H9 (cell line): Measurements from ENCODE around the gene DGUOK. TPM values are rescaled to one million over a fixed set of nuclear protein-coding genes. Genes with fewer than 3 reads are reported as not detected.

Experiments used
- DNase-seq: peaks from one replicate; pipeline ENCODE4 v3.0.0-alpha.2; 2017
- H2AFZ ChIP-seq: one replicate; pipeline ENCODE4 v1.6.1; 2013; ENCODE audit warnings: mild to moderate bottlenecking, low read length, control low read depth, moderate library complexity
- H2AK5ac ChIP-seq: 2 replicates; pipeline ENCODE4 v1.6.1; 2013; ENCODE audit warnings: low read length, control low read depth, mixed read lengths; ENCODE audit not compliant: insufficient read length
- H2BK120ac ChIP-seq: one replicate; pipeline ENCODE4 v1.6.1; 2013; ENCODE audit warnings: low read depth, mild to moderate bottlenecking, low read length, control low read depth, inconsistent platforms; ENCODE audit not compliant: poor library complexity, severe bottlenecking
- H2BK12ac ChIP-seq: 2 replicates; pipeline ENCODE4 v1.6.1; 2013; ENCODE audit warnings: low read length, control low read depth, mixed read lengths, low read depth; ENCODE audit not compliant: insufficient read length
- H2BK15ac ChIP-seq: 2 replicates; pipeline ENCODE4 v1.6.1; 2013; ENCODE audit warnings: low read depth, low read length, control low read depth
- H2BK20ac ChIP-seq: one replicate; pipeline ENCODE4 v1.6.1; 2013; ENCODE audit warnings: low read depth, mild to moderate bottlenecking, low read length, control low read depth, inconsistent platforms; ENCODE audit not compliant: poor library complexity, severe bottlenecking
- H2BK5ac ChIP-seq: 2 replicates; pipeline ENCODE4 v1.6.1; 2013; ENCODE audit warnings: low read length, control low read depth, mixed read lengths; ENCODE audit not compliant: insufficient read length
- H3K14ac ChIP-seq: 2 replicates; pipeline ENCODE4 v1.6.1; 2013; ENCODE audit warnings: low read length, control low read depth; ENCODE audit not compliant: insufficient read depth
- H3K18ac ChIP-seq: 2 replicates; pipeline ENCODE4 v1.6.1; 2013; ENCODE audit warnings: low read depth, mild to moderate bottlenecking, mixed read lengths, low read length, control low read depth; ENCODE audit not compliant: insufficient read length
- H3K23ac ChIP-seq: 2 replicates; pipeline ENCODE4 v1.6.1; 2013; ENCODE audit warnings: low read length, control low read depth, mixed read lengths, low read depth; ENCODE audit not compliant: insufficient read length
- H3K23me2 ChIP-seq: 2 replicates; pipeline ENCODE4 v1.6.1; 2013; ENCODE audit warnings: low read depth, mild to moderate bottlenecking, mixed read lengths, low read length, control low read depth; ENCODE audit not compliant: insufficient read length, poor library complexity, severe bottlenecking
- H3K27ac ChIP-seq: 2 replicates; pipeline ENCODE4 v1.5.1; 2013; ENCODE audit warnings: low read length, control low read depth, mixed read lengths, low read depth; ENCODE audit not compliant: insufficient read length
- H3K27me3 ChIP-seq: 2 replicates; pipeline ENCODE4 v1.6.1; 2013; ENCODE audit warnings: low read length, control low read depth, inconsistent platforms; ENCODE audit not compliant: insufficient read depth
- H3K4ac ChIP-seq: 2 replicates; pipeline ENCODE4 v1.6.1; 2013; ENCODE audit warnings: low read depth, mild to moderate bottlenecking, control low read depth, inconsistent platforms, low read length, moderate library complexity
- H3K4me1 ChIP-seq: 2 replicates; pipeline ENCODE4 v1.6.1; 2013; ENCODE audit warnings: low read length, control low read depth, inconsistent platforms; ENCODE audit not compliant: insufficient read depth
- H3K4me2 ChIP-seq: 2 replicates; pipeline ENCODE4 v1.6.1; 2013; ENCODE audit warnings: low read length, control low read depth, mixed read lengths; ENCODE audit not compliant: insufficient read length, insufficient read depth
- H3K56ac ChIP-seq: 2 replicates; pipeline ENCODE4 v1.6.1; 2013; ENCODE audit warnings: low read depth, mild to moderate bottlenecking, mixed read lengths, low read length, control low read depth; ENCODE audit not compliant: insufficient read length
- H3K79me1 ChIP-seq: 2 replicates; pipeline ENCODE4 v1.6.1; 2013; ENCODE audit warnings: low read depth, mild to moderate bottlenecking, moderate library complexity, low read length, control low read depth, inconsistent platforms; ENCODE audit not compliant: insufficient read depth, poor library complexity, severe bottlenecking
- H3K79me2 ChIP-seq: 2 replicates; pipeline ENCODE4 v1.6.1; 2013; ENCODE audit warnings: low read length, control low read depth, inconsistent platforms; ENCODE audit not compliant: insufficient read depth
- H3K9ac ChIP-seq: 2 replicates; pipeline ENCODE4 v1.6.1; 2013; ENCODE audit warnings: low read length, control low read depth, mixed read lengths; ENCODE audit not compliant: insufficient read length; ENCODE audit errors: extremely low read depth
- H3K9me3 ChIP-seq: one replicate; pipeline ENCODE4 v1.6.1; 2013; ENCODE audit warnings: low read depth, low read length, inconsistent platforms; ENCODE audit not compliant: control insufficient read depth
- H3T11ph ChIP-seq: one replicate; pipeline ENCODE4 v1.6.1; 2013; ENCODE audit warnings: mild to moderate bottlenecking, low read length, control low read depth, inconsistent platforms
- H4K20me1 ChIP-seq: one replicate; pipeline ENCODE4 v1.6.1; 2013; ENCODE audit not compliant: control insufficient read depth, insufficient read length, insufficient read depth
- H4K5ac ChIP-seq: 2 replicates; pipeline ENCODE4 v1.6.1; 2013; ENCODE audit warnings: low read depth, mild to moderate bottlenecking, mixed read lengths, low read length, control low read depth; ENCODE audit not compliant: insufficient read length
- H4K8ac ChIP-seq: replicated peaks from 2 replicates; pipeline ENCODE4 v1.6.1; 2013; ENCODE audit warnings: low read length, control low read depth, mixed read lengths, low read depth; ENCODE audit not compliant: insufficient read length
- H4K91ac ChIP-seq: 2 replicates; pipeline ENCODE4 v1.6.1; 2013; ENCODE audit warnings: low read depth, mild to moderate bottlenecking, moderate library complexity, mixed read lengths, low read length, control low read depth; ENCODE audit not compliant: insufficient read length
- H3K27ac Mint-ChIP-seq, 3 experiments: 2 replicates in 2 of 3; 3 replicates in 1 of 3; pipeline ENCODE4 v1.8.0; 2020 to 2021; ENCODE audit warnings: mixed read lengths in 3 of 3, mild to moderate bottlenecking in 1 of 3, moderate library complexity in 1 of 3
- H3K27me3 Mint-ChIP-seq: 2 replicates; pipeline ENCODE4 v1.8.0; 2021; ENCODE audit warnings: low read depth, mild to moderate bottlenecking, moderate library complexity, mixed read lengths
- H3K36me3 Mint-ChIP-seq, 3 experiments: 2 replicates in 2 of 3; 3 replicates in 1 of 3; pipeline ENCODE4 v1.8.0; 2020 to 2021; ENCODE audit warnings: low read depth in 3 of 3, mixed read lengths in 3 of 3; ENCODE audit not compliant: insufficient read depth in 1 of 3
- H3K4me1 Mint-ChIP-seq, 2 experiments: 2 replicates each; pipeline ENCODE4 v1.8.0; 2020; ENCODE audit warnings: mixed read lengths in 2 of 2
- H3K4me3 Mint-ChIP-seq, 2 experiments: 2 replicates in 1 of 2; 3 replicates in 1 of 2; pipeline ENCODE4 v1.8.0; 2020 to 2021; ENCODE audit warnings: mild to moderate bottlenecking in 2 of 2, mixed read lengths in 2 of 2, moderate library complexity in 1 of 2
- H3K9me3 Mint-ChIP-seq, 2 experiments: 2 replicates in 1 of 2; 3 replicates in 1 of 2; pipeline ENCODE4 v1.8.0; 2020; ENCODE audit warnings: mild to moderate bottlenecking in 2 of 2, mixed read lengths in 2 of 2, moderate library complexity in 1 of 2
- CTCF ChIP-seq: fragments of 200-600 bp; sonication (generic); conservative IDR thresholded peaks from 3 replicates; pipeline ENCODE4 v1.8.0; 2021; ENCODE audit warnings: antibody characterized with exemption, mild to moderate bottlenecking
- WGBS: extraction: QIAGEN DNeasy Blood & Tissue Kit; methylation state at CpG from one replicate; pipeline ENCODE4 v1.1.7; 2013; ENCODE audit warnings: missing lambda C conversion rate, low lambda C conversion rate, mixed read lengths; ENCODE audit not compliant: insufficient read length; ENCODE audit errors: extremely low coverage; 5-methylcytosine and 5-hydroxymethylcytosine counted together
- total RNA-seq: library from RNA; stranded (reverse); gene quantifications from 2 replicates; pipeline ENCODE4 v1.2.1, GENCODE V29; 2021

DGUOK gene
- total RNA-seq, 1 experiment from 2014 or later = 98.5 TPM

DNA sequence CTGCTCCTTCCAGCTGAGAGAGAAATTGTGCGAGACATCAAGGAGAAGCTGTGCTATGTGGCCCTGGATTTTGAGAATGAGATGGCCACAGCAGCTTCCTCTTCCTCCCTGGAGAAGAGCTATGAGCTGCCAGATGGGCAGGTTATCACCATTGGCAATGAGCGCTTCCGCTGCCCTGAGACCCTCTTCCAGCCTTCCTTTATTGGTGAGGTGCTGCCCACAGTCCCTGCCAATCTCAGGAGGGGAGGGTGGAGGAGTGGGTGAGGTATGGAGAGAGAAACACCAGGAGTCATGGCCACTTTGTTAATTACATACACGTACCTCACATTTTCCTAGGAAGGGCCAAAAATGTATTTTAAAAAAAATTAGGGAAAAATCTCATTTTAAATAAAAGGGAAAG lies 12.0 kb upstream of the DGUOK start:
- no peak for DNase-seq
- no peak overlapping the region for H3K4ac ChIP-seq
- H2BK20ac ChIP-seq = no peak overlapping the region
- no peak overlapping the region for H4K5ac ChIP-seq
- no peak overlapping the region for H4K8ac ChIP-seq
- H2BK15ac ChIP-seq = no peak overlapping the region
- TF ChIP-seq CTCF = no peak
- H3K27ac ChIP-seq = no peak overlapping the region
- Mint-ChIP-seq H3K9me3 (no peaks in the 10 kb centered on the region), H3K36me3 (no peaks in the 10 kb centered on the region), H3K4me3 (no peak overlapping the region), H3K4me1 (no peaks in the 10 kb centered on the region), H3K27me3 (peaks cover 9% of the 10 kb centered on the region), H3K27ac (no peak overlapping the region)
- H2AK5ac ChIP-seq = no peak overlapping the region
- H3T11ph ChIP-seq = no peak overlapping the region
- no CpG with 5 or more reads among the region's 4 CpGs for WGBS
- H3K79me1 ChIP-seq = no peaks in the 10 kb centered on the region
- no peaks in the 10 kb centered on the region for H4K20me1 ChIP-seq
- H2AFZ ChIP-seq = no peak overlapping the region
- no peak overlapping the region for H3K14ac ChIP-seq
- no peak overlapping the region for H3K4me2 ChIP-seq
- H3K9me3 ChIP-seq = no peaks in the 10 kb centered on the region
- H3K23me2 ChIP-seq = no peaks in the 10 kb centered on the region
- H3K56ac ChIP-seq = no peak overlapping the region
- no peak overlapping the region for H2BK12ac ChIP-seq
- no peak overlapping the region for H3K23ac ChIP-seq
- no peaks in the 10 kb centered on the region for H3K27me3 ChIP-seq
- no peak overlapping the region for H3K18ac ChIP-seq
- no peak overlapping the region for H2BK5ac ChIP-seq
- H3K9ac ChIP-seq = no peak overlapping the region
- no peaks in the 10 kb centered on the region for H3K79me2 ChIP-seq
- no peak overlapping the region for H2BK120ac ChIP-seq
- no peaks in the 10 kb centered on the region for H3K4me1 ChIP-seq
- no peak overlapping the region for H4K91ac ChIP-seq
